ENCODE results near the gene MGP. TPM values are rescaled to one million over a fixed set of nuclear protein-coding genes. Genes with fewer than 3 reads are reported as not detected.

The MGP gene
- polyA plus RNA-seq, 1 donor from 2014 or later = 0.90 TPM

- TF ChIP-seq TAF1 (IDR thresholded peaks at IDR 0.05; ENCODE audit: low read depth) = no peak
- TF ChIP-seq MXI1 (conservative IDR thresholded peaks at IDR 0.05; ENCODE audit: poor library complexity, severe bottlenecking) = no peak
These were observed 19.2 kb upstream of the MGP start (continued) for GRCh38 chr12:14904854-14905253.

- H3K4me2 ChIP-seq (ENCODE audit: low read length) = no peak overlapping the region
These were observed 17.9 kb upstream of the MGP start for GRCh38 chr12:14903386-14904098.

More at GRCh38 chr12:14903386-14904098, 17.9 kb upstream of the MGP start:
- Histone ChIP-seq H3K27me3 (ENCODE audit: insufficient read depth, low read depth, low read length) (no peaks in the 10 kb centered on the region), H3K27ac (ENCODE audit: low read length) (no peak overlapping the region), H3K4me3 (ENCODE audit: low read length) (no peak overlapping the region), H3K9ac (ENCODE audit: low read length) (no peak overlapping the region), H4K20me1 (ENCODE audit: insufficient read depth) (no peaks in the 10 kb centered on the region), H3F3A (ENCODE audit: insufficient read depth, low read length, poor library complexity, severe bottlenecking) (no peaks in the 10 kb centered on the region), H3K36me3 (ENCODE audit: insufficient read depth, low read length) (no peaks in the 10 kb centered on the region), H3K9me2 (ENCODE audit: insufficient read depth, low read length) (no peaks in the 10 kb centered on the region), H3K79me2 (replicated peaks; ENCODE audit: insufficient read depth, low read length) (no peaks in the 10 kb centered on the region), H2AFZ (ENCODE audit: low read depth, low read length) (no peak overlapping the region), H3K9me3 (ENCODE audit: low read length) (no peaks in the 10 kb centered on the region)
- TF ChIP-seq RAD21 (conservative IDR thresholded peaks at IDR 0.05) (no peak), TAF1 (IDR thresholded peaks at IDR 0.05; ENCODE audit: low read depth) (no peak), REST (IDR thresholded peaks at IDR 0.05; ENCODE audit: borderline replicate concordance) (no peak), POLR2AphosphoS5 (IDR thresholded peaks at IDR 0.05) (no peak), EZH2 (IDR thresholded peaks at IDR 0.05; ENCODE audit: borderline replicate concordance, insufficient read depth, low read length, poor library complexity, severe bottlenecking) (no peak), MXI1 (conservative IDR thresholded peaks at IDR 0.05; ENCODE audit: poor library complexity, severe bottlenecking) (no peak)
- TF ChIP-seq, protein P1, sequence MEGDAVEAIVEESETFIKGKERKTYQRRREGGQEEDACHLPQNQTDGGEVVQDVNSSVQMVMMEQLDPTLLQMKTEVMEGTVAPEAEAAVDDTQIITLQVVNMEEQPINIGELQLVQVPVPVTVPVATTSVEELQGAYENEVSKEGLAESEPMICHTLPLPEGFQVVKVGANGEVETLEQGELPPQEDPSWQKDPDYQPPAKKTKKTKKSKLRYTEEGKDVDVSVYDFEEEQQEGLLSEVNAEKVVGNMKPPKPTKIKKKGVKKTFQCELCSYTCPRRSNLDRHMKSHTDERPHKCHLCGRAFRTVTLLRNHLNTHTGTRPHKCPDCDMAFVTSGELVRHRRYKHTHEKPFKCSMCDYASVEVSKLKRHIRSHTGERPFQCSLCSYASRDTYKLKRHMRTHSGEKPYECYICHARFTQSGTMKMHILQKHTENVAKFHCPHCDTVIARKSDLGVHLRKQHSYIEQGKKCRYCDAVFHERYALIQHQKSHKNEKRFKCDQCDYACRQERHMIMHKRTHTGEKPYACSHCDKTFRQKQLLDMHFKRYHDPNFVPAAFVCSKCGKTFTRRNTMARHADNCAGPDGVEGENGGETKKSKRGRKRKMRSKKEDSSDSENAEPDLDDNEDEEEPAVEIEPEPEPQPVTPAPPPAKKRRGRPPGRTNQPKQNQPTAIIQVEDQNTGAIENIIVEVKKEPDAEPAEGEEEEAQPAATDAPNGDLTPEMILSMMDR (IDR thresholded peaks at IDR 0.05; ENCODE audit: poor library complexity, severe bottlenecking) = no peak
